ENCODE data around the gene AEBP1.

The AEBP1 gene

DNA sequence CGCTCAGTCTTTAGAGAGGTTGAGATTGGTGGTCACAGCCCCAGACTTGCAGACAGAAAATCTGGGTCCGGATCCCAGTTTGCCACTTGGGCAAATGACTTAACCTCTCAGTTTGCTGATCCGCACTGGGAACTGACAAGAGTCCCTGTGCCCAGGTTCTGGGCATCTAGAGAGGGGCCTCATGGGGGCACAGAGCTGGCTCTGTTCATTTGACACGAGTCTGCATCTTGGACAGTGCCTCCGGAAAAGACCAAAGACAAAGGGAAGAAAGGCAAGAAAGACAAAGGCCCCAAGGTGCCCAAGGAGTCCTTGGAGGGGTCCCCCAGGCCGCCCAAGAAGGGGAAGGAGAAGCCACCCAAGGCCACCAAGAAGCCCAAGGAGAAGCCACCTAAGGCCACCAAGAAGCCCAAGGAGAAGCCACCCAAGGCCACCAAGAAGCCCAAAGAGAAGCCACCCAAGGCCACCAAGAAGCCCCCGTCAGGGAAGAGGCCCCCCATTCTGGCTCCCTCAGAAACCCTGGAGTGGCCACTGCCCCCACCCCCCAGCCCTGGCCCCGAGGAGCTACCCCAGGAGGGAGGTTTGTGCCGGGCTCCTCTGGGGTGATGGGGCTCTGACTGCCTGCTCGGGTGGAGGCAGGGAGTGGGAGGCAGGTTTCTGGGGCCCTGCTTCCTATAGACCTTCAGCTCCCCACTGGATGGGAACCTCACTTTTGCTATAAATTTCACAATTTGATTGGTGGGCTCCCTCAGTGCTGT, 2.3 kb downstream of the AEBP1 start:
- no peak for DNase-seq

DNA sequence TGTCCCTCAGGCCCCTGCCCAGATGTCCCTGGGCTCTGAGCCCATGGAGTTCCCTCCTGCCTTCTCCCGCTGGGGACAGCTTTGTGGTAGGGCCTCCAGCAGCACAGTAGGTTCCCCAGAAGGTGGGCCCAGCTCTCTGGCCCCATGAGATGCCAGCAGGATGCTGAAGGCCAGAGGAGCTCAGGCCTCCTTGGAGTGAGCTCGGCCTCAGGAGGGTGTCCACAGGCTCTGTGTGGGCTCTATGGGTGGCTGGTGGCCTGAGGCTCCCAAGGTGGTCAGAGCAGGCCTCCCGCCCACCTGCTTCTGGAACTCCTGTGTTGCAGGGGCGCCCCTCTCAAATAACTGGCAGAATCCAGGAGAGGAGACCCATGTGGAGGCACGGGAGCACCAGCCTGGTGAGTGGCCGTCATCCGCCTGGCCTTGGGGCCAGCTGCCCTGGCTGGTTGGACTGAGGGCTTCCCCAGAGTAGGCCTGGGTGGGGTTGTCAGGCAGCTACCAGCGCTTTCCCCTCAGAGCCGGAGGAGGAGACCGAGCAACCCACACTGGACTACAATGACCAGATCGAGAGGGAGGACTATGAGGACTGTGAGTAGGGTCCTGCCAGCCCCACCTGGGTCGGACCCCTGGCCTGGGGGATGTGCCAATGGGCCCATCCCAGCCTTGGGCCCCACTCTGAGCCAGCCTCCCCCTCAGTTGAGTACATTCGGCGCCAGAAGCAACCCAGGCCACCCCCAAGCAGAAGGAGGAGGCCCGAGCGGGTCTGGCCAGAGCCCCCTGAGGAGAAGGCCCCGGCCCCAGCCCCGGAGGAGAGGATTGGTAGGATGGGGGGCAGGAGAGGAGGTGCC, 3.2 kb downstream of the AEBP1 start:
- no peak for DNase-seq

DNA sequence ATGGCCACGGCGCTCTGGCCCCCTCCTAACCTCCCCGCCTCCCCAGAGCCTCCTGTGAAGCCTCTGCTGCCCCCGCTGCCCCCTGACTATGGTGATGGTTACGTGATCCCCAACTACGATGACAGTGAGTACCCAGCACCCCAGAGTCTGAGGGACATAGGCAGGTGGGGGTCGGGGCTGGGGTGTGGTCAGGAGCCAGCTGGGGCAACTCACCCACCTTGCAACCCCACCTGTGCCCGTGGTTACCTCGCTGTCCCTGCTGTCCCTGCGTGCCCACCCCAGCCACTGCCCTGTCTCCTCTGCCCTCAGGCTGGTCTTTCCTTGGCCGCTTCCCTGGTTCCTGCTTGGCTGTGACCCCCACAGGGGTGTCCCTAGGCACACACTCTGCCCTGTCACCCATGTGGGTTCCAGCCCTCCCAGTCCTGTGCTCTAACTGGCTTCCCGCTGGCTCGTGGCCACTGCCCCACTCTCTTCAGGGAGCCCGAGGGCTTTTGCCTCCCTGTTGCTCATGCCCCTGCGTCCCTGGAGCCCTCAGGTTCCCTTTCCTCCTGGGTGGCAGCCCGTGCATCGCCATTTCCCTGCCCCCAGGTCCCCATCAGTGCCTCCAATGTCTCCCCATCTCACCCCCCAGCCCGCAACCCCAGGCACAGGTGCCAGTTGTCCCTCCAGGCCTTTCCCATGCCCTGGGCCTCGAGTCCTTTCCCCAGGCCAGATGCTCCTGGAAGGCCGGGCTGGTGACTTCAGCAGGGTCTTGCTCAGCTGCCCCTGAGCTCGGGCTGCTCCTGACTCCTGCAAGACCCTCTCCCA, 4.0 kb downstream of the AEBP1 start:
- DNase-seq, result no peak

- no peak for DNase-seq
Observed at GRCh38 chr7:44108768-44109750, 4.9 kb downstream of the AEBP1 start.

DNA sequence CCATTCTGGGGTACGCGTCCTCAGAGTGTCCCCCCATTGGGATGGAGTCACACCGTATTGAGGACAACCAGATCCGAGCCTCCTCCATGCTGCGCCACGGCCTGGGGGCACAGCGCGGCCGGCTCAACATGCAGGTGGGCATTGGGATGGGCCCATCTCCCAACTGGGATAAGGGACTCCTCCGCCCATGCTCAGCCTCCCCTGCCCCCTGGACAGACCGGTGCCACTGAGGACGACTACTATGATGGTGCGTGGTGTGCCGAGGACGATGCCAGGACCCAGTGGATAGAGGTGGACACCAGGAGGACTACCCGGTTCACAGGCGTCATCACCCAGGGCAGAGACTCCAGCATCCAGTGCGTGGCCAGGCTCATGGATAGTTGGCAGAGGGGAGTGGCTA, 5.8 kb downstream of the AEBP1 start:
- no peak for DNase-seq

DNA sequence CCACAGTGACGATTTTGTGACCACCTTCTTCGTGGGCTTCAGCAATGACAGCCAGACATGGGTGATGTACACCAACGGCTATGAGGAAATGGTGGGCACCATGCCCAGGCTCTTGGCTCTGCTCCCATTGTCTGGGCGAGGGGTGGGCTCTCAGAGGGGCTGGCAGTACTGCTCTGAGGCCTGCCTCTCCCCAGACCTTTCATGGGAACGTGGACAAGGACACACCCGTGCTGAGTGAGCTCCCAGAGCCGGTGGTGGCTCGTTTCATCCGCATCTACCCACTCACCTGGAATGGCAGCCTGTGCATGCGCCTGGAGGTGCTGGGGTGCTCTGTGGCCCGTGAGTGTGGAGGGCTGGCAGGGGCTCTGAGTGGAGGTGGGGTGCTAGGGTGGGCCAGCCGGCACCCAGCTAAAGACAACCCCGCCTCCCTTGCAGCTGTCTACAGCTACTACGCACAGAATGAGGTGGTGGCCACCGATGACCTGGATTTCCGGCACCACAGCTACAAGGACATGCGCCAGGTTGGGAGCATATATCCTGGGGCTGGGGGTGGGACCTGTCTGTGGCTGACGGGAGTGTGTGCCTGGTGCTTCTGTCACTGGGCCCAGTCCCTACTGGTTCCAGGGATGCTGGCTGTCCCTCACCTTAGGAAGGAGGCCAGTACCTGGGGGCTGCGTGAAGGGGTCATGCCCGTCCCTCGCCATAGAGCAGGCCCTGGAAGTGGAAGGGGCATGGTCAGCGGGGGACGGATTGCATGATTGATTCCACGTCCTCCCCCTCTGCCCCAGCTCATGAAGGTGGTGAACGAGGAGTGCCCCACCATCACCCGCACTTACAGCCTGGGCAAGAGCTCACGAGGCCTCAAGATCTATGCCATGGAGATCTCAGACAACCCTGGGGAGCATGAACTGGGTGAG, 6.8 kb downstream of the AEBP1 start:
- DNase-seq, result no peak

DNA sequence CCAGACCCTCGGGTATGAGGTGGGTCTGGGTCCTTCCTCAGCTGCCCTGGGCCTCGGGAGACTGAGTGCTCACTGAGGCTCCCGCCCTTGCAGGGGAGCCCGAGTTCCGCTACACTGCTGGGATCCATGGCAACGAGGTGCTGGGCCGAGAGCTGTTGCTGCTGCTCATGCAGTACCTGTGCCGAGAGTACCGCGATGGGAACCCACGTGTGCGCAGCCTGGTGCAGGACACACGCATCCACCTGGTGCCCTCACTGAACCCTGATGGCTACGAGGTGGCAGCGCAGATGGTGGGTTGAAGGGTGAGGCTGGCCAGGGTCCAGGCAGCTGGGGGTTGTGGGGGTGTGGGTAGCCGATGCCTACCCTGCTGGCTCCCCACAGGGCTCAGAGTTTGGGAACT, 7.6 kb downstream of the AEBP1 start:
- DNase-seq, result no peak

GRCh38 chr7:44112231-44112996, 8.3 kb downstream of the AEBP1 start:
- no peak for DNase-seq

- DNase-seq, result no peak
Observed at GRCh38 chr7:44112997-44113763, 9.0 kb downstream of the AEBP1 start.

GRCh38 chr7:44113764-44114354, 9.7 kb downstream of the AEBP1 start:
- no peak for DNase-seq

- no peak for DNase-seq
Observed at GRCh38 chr7:44114586-44115310, 10.6 kb downstream of the AEBP1 start.

DNA sequence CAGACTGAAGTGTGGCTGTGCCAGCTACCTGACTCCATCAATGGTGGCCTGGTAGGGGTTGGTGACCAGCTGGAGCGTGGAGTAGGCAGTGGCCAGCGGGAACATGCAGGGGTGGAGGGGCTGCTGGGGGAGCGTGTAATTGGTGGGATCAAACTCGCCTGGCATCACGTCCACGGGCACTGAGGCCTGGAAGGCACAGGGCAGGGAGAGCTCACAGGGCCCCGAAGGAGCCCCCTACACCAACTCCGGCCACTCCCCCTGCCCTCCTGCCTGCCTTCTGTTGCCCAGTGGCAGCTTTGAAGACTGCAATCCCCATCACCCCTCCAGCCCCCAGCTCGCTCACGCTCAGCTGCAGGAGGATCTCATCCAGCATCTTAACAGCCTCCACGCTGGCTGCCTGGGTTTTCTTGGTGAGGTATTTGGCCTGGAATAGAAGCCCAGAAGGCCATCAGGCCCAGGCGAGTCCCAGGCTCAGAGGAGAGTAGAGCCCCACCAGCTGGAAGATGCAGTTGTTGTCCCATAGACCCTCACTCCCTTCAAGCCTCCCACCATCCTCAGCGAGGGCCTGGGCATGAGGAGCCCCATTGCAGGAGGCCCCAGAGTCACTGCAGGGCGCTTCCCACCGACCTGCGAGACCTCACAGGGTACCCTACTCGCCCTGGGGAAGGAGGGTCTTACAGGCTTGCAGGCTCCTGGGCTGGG, 12.1 kb downstream of the AEBP1 start:
- no peak for DNase-seq

DNA sequence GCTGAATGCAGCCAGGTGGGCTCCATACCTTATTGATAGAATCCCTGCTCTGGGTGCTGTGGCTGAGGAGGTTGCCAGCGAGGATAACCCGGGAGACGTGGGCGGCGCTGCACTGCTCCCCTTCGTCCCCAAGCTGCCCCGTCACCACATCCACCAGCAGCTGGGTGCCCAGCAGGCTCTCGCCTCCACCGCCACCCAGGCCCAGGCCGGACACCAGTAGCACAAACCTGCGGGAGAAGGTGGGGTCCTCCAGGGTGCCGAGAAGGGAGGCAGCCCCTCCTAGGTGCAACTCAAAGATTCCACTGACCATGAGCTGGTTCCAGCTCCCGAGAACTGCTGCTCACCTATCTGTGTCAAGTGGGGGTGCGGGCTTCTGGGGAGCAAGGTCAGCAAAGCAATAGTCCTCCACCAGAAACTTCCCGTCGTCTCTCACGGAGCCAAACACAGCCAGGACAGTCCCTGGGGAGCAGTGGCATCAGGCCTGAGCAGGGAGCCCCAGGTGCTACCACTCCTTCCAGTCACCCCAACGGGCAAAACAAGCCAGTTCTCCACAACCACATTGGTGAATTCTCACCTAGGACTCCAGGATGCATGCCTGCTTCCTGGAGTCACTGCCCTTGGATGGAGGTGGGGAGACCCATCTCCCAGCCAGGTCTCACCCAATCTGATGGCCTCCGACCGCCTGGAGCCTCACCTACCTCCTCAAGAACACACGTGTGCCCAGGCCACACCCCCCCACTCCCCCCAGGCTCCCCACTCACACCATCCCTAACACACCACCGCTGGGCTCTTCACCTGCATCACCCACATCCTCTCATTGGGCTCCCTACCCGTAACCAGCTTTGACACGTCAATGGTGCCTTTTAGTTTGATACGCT, 12.9 kb downstream of the AEBP1 start:
- DNase-seq, result no peak

GRCh38 chr7:44117801-44118429, 13.8 kb downstream of the AEBP1 start:
- no peak for DNase-seq

DNA sequence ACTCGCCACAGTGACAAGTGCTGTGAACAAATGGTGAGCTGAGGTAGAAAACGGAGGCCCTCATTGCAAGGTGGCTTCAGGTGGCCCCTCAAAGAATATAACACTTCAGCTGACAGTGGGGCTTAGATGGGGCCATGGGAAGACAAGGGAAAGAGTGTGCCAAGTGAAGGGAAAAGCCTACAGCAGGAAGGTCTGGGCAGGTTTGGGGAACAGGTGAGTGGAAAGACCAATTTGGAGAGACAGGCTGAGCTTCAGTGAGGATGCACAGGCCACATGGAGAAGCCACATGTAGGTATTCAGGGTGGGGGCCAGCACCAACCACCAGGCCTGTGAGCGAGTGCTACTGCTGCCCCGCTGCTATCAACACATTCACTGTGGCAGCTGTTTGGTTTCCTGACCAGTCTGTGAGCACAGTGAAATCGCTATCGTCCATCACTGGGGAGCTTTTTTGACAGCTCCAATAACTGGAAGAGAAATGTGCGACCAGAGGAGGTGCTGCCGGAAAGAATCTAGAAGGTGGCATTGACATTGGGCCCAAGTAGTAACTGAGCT, 15.8 kb downstream of the AEBP1 start:
- DNase-seq, result no peak

DNA sequence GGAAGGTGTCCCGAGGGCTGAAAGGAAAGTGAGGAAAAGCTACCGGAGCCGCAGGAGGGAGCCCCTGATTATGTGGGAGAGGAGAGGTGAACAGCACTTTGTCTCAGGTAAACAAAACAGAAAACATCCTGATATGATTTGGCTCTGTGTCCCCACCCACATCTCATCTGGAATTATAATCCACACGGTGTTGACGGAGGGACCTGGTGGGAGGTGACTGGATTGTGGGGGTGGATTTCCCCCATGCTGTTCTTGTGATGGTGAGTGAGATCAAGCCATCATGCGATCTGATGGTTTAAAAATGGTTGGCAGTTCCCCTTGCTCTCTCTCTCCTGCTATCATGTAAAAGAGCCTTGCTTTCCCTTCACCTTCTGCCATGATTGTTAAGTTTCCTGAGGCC, 16.2 kb downstream of the AEBP1 start:
- DNase-seq, result no peak

All from suppressor macrophage treated with lipopolysaccharide for 4 hours (primary cell).